A673 (cell line): ENCODE data around the gene WIPF2. TPM values are rescaled to one million over a fixed set of nuclear protein-coding genes. Genes with fewer than 3 reads are reported as not detected.

Source experiments
- BruUV-seq: library from RNA; stranded (reverse); fragments of 400-500 nt; replicated peaks from 2 replicates; lab custom pipeline; 2021; lab: Mats Ljungman, UMichigan
- CTCF ChIA-PET: fragments of 300-600 bp; sonication (Branson Sonifier 250); formaldehyde crosslinking; loops from one replicate; lab custom pipeline; 2022; ENCODE audit warnings: antibody characterized with exemption; lab: Charles Lee
- POLR2A ChIA-PET: fragments of 300-600 bp; sonication (Branson Sonifier 250); formaldehyde crosslinking; loops from one replicate; lab custom pipeline; 2022; ENCODE audit warnings: antibody characterized with exemption; ENCODE audit not compliant: low non-redundant PET; lab: Charles Lee
- DNase-seq: peaks from one replicate; pipeline ENCODE4 v3.0.0-alpha.2; 2015; ENCODE audit warnings: low spot score
- H3K27ac ChIP-seq: fragments of 200-600 bp; sonication (generic); 2 replicates; pipeline ENCODE4 v1.5.1; 2016; ENCODE audit warnings: mixed run types, low read depth, mild to moderate bottlenecking, mixed read lengths, antibody characterized with exemption, low read length; ENCODE audit not compliant: poor library complexity, severe bottlenecking
- H3K27me3 ChIP-seq: fragments of 200-600 bp; sonication (generic); replicated peaks from 2 replicates; pipeline ENCODE4 v1.6.1; 2017; ENCODE audit warnings: mixed run types, low read depth, mild to moderate bottlenecking, mixed read lengths, antibody characterized with exemption, low read length; ENCODE audit not compliant: insufficient read depth, poor library complexity
- H3K36me3 ChIP-seq: fragments of 200-600 bp; sonication (generic); 2 replicates; pipeline ENCODE4 v1.6.1; 2016; ENCODE audit warnings: mixed run types, mild to moderate bottlenecking, mixed read lengths, antibody characterized with exemption, low read length; ENCODE audit not compliant: insufficient read depth, poor library complexity, severe bottlenecking
- H3K4me1 ChIP-seq: fragments of 200-600 bp; sonication (generic); 2 replicates; pipeline ENCODE4 v1.6.1; 2017; ENCODE audit warnings: mixed run types, mild to moderate bottlenecking, mixed read lengths, antibody characterized with exemption, low read length; ENCODE audit not compliant: insufficient read depth, poor library complexity, severe bottlenecking
- H3K4me3 ChIP-seq: fragments of 200-600 bp; sonication (generic); 2 replicates; pipeline ENCODE4 v1.5.1; 2016; ENCODE audit warnings: low read depth, mixed run types, mild to moderate bottlenecking, mixed read lengths, low read length; ENCODE audit not compliant: poor library complexity, severe bottlenecking
- H3K9me3 ChIP-seq: fragments of 200-600 bp; sonication (generic); 2 replicates; pipeline ENCODE4 v1.6.1; 2016; ENCODE audit warnings: mixed run types, low read depth, mild to moderate bottlenecking, mixed read lengths, antibody characterized with exemption, low read length; ENCODE audit not compliant: poor library complexity, severe bottlenecking
- EZH2 ChIP-seq: fragments of 200-600 bp; sonication (generic); IDR thresholded peaks from 2 replicates; pipeline ENCODE4 v1.6.1; 2017; ENCODE audit warnings: borderline replicate concordance, low read depth, mild to moderate bottlenecking, mixed read lengths, antibody characterized with exemption, low read length; ENCODE audit not compliant: poor library complexity, severe bottlenecking
- intact Hi-C: fragments of 100-400 bp; cut with micrococcal nuclease; formaldehyde crosslinking; loops from one replicate; pipeline ENCODE4 v1.10.0; 2022; ENCODE audit not compliant: unreplicated experiment
- total RNA-seq: library from RNA; stranded (reverse); gene quantifications from 2 replicates; pipeline ENCODE4 v1.2.3, GENCODE V29; 2021
- TF ChIP-seq, protein P1 (sequence below): fragments of 300-800, 200-600 bp; sonication (generic); conservative IDR thresholded peaks from 2 replicates; pipeline ENCODE4 v1.5.1; 2017; ENCODE audit warnings: low read depth, mild to moderate bottlenecking, antibody characterized with exemption, low read length, moderate library complexity, mixed read lengths

The WIPF2 gene
- total RNA-seq, 1 experiment from 2014 or later, result 16.3 TPM

DNA sequence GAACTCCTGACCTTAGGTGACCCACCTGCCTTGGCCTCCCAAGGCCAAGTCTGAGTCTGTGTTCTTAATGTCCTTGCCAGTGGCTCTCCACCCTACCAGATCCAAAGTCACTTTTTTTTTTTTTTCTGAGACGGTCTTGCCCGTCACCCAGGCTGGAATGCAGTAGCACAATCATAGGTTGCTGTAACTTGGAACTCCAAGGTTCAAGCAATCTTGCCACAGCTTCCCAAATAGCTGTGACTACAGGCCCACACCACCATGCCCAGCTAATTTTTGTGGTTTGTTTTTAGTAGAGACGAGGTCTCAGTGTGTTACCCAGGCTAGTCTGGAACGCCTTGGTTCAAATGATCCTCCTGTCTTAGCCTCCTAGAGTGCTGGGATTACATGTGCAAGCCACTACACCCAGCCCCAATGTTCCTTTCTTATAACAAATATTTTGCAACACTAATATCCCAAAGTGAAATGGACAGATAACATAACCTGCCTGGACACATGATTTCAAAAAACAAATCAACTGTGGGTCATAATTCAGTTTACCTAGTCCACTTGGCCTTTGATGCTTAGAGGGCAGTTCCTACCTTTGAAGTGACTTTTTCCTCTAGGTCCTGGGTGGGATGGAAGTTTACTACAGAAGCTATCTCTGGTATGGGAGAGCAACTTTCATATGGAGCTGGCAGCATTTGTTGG lies 45.9 kb upstream of the WIPF2 start:
- Histone ChIP-seq H3K9me3 (no peaks in the 10 kb centered on the region), H3K4me1 (peaks cover 4% of the 10 kb centered on the region), H3K4me3 (no peak overlapping the region), H3K36me3 (peaks cover 33% of the 10 kb centered on the region), H3K27ac (no peak overlapping the region), H3K27me3 (no peaks in the 10 kb centered on the region)
- no TSS peak for BruUV-seq
- ChIA-PET POLR2A (no interaction called here), CTCF (no interaction called here)
- DNase-seq, result no peak
- TF ChIP-seq, protein P1, sequence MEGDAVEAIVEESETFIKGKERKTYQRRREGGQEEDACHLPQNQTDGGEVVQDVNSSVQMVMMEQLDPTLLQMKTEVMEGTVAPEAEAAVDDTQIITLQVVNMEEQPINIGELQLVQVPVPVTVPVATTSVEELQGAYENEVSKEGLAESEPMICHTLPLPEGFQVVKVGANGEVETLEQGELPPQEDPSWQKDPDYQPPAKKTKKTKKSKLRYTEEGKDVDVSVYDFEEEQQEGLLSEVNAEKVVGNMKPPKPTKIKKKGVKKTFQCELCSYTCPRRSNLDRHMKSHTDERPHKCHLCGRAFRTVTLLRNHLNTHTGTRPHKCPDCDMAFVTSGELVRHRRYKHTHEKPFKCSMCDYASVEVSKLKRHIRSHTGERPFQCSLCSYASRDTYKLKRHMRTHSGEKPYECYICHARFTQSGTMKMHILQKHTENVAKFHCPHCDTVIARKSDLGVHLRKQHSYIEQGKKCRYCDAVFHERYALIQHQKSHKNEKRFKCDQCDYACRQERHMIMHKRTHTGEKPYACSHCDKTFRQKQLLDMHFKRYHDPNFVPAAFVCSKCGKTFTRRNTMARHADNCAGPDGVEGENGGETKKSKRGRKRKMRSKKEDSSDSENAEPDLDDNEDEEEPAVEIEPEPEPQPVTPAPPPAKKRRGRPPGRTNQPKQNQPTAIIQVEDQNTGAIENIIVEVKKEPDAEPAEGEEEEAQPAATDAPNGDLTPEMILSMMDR, result no peak
- TF ChIP-seq EZH2, result no peak
- intact Hi-C loops, result no loop called here

DNA sequence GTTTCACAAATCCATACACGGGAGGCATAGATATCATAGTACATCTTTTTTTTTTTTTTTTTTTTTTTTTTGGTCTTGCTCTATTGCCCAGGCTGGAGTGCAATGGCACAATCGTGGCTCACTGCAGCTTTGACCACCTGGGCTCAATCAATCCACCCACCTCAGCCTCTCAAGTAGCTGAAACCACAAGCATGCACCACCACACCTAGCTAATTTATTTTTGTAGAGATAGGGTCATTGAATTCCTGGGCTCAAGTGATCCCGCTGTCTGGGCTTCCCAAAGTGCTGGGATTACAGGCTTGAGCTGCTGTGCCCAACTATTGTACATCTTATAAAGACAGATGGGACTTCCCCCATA lies 45.3 kb upstream of the WIPF2 start:
- CTCF ChIA-PET, result no interaction called here
- peaks cover 28% of the 10 kb centered on the region for H3K36me3 ChIP-seq
- H3K27me3 ChIP-seq, result no peaks in the 10 kb centered on the region
- DNase-seq, result no peak
- no peak for TF ChIP-seq EZH2
- TF ChIP-seq, protein P1, result no peak
- no peak overlapping the region for H3K27ac ChIP-seq
- peaks cover 4% of the 10 kb centered on the region for H3K4me1 ChIP-seq
- H3K9me3 ChIP-seq, result no peaks in the 10 kb centered on the region
- intact Hi-C loops, result no loop called here
- POLR2A ChIA-PET, result no interaction called here
- no TSS peak for BruUV-seq
- H3K4me3 ChIP-seq, result no peak overlapping the region

DNA sequence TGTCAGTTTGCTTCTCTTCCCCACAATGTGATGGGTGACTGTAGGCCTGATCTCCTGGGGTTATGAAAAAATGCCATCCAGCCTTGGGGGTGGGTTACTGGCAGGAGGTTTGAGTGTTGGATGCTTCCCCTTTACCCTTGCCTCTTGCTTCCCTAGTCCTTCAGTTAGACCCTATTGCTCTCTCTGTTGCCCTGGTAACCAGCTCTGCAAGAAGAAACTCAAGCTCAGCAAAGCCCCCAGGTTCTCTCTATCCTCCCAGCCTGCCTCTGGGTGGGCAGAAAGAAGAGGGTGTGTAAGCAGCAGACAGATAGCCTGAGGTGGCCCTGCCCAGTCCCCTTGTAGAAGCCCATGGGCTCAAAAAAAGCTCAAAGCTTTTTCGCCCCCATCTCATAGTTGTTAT lies 44.6 kb upstream of the WIPF2 start:
- no peak for TF ChIP-seq EZH2
- TF ChIP-seq, protein P1, result no peak
- Histone ChIP-seq H3K9me3 (no peaks in the 10 kb centered on the region), H3K27me3 (no peaks in the 10 kb centered on the region), H3K27ac (no peak overlapping the region), H3K4me3 (no peak overlapping the region), H3K4me1 (peaks cover 8% of the 10 kb centered on the region), H3K36me3 (peaks cover 21% of the 10 kb centered on the region)
- POLR2A ChIA-PET, result no interaction called here
- intact Hi-C loops, result no loop called here
- no peak for DNase-seq
- BruUV-seq, result no TSS peak
- CTCF ChIA-PET, result no interaction called here
